SK-N-SH treated with all-trans-retinoic acid at 6 μM for 48 hours (cell line): ENCODE measurements around the gene FBXO31.

Experiments
- ARNTL ChIP-seq: fragments of 450-650 bp; formaldehyde crosslinking; IDR thresholded peaks from 2 replicates; pipeline ENCODE4 v1.5.0; 2020; ENCODE audit warnings: low read depth, mild to moderate bottlenecking, moderate library complexity, borderline replicate concordance
- BACH2 ChIP-seq: fragments of 250-450 bp; sonication (Bioruptor Pico); IDR thresholded peaks from 2 replicates; pipeline ENCODE4 v1.9.0; 2021; ENCODE audit warnings: mild to moderate bottlenecking, borderline replicate concordance
- RARB ChIP-seq: fragments of 250-450 bp; sonication (Bioruptor Pico); IDR thresholded peaks from 2 replicates; pipeline ENCODE4 v1.8.0; 2021; ENCODE audit warnings: mild to moderate bottlenecking, moderate library complexity
- ZC3H10 ChIP-seq: fragments of 250-450 bp; sonication (Bioruptor Pico); IDR thresholded peaks from 2 replicates; pipeline ENCODE4 v1.5.1; 2021; ENCODE audit warnings: mild to moderate bottlenecking, moderate library complexity
- ZFP30 ChIP-seq: fragments of 450-650 bp; formaldehyde crosslinking; IDR thresholded peaks from 2 replicates; pipeline ENCODE4 v1.5.0; 2022; ENCODE audit warnings: mild to moderate bottlenecking, moderate library complexity
- ZNF565 ChIP-seq: fragments of 450-650 bp; formaldehyde crosslinking; conservative IDR thresholded peaks from 2 replicates; pipeline ENCODE4 v1.5.0; 2020; ENCODE audit warnings: low read depth, mild to moderate bottlenecking, moderate library complexity
- ZNF8 ChIP-seq: fragments of 450-650 bp; formaldehyde crosslinking; IDR thresholded peaks from 2 replicates; pipeline ENCODE4 v1.5.0; 2020; ENCODE audit warnings: mild to moderate bottlenecking, moderate library complexity
- TF ChIP-seq, protein P1 (sequence below): fragments of 250-450 bp; sonication (Bioruptor Pico); IDR thresholded peaks from 2 replicates; pipeline ENCODE4 v1.8.0; 2020; ENCODE audit warnings: mild to moderate bottlenecking, moderate library complexity, borderline replicate concordance
- TF ChIP-seq, protein P2 (sequence below): fragments of 250-450 bp; sonication (Bioruptor Pico); IDR thresholded peaks from 2 replicates; pipeline ENCODE4 v1.5.1; 2020; ENCODE audit warnings: low read depth, mild to moderate bottlenecking, moderate library complexity

DNA sequence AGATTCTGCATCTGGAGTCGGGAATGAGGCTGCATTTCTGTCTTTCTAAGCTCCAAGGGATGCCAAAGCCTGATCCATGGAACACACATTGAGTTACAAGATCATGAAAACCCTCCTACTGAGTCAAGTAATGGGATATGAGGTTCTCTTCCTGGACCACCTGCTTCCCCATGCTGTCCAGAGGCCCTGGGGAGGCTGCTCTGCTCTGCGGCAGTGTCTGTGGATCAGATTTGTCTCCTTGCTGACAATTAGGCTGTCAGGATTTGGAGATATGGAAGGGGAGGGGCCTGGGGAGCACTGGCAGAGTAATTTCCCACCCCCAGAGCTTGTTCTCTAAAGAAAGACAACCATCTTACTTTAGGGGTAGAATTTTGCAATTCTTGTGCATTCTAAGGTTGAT, 99.4 kb downstream of the FBXO31 start:
- TF ChIP-seq, protein P1, sequence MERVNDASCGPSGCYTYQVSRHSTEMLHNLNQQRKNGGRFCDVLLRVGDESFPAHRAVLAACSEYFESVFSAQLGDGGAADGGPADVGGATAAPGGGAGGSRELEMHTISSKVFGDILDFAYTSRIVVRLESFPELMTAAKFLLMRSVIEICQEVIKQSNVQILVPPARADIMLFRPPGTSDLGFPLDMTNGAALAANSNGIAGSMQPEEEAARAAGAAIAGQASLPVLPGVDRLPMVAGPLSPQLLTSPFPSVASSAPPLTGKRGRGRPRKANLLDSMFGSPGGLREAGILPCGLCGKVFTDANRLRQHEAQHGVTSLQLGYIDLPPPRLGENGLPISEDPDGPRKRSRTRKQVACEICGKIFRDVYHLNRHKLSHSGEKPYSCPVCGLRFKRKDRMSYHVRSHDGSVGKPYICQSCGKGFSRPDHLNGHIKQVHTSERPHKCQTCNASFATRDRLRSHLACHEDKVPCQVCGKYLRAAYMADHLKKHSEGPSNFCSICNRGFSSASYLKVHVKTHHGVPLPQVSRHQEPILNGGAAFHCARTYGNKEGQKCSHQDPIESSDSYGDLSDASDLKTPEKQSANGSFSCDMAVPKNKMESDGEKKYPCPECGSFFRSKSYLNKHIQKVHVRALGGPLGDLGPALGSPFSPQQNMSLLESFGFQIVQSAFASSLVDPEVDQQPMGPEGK (CRISPR knock-in tag), result no peak
- TF ChIP-seq ARNTL (CRISPR knock-in tag) (no peak), ZFP30 (CRISPR knock-in tag) (no peak), ZC3H10 (no peak), ZNF8 (CRISPR knock-in tag) (no peak), ZNF565 (no peak), RARB (no peak), BACH2 (no peak)
- TF ChIP-seq, protein P2, sequence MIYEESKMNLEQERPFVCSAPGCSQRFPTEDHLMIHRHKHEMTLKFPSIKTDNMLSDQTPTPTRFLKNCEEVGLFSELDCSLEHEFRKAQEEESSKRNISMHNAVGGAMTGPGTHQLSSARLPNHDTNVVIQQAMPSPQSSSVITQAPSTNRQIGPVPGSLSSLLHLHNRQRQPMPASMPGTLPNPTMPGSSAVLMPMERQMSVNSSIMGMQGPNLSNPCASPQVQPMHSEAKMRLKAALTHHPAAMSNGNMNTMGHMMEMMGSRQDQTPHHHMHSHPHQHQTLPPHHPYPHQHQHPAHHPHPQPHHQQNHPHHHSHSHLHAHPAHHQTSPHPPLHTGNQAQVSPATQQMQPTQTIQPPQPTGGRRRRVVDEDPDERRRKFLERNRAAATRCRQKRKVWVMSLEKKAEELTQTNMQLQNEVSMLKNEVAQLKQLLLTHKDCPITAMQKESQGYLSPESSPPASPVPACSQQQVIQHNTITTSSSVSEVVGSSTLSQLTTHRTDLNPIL (CRISPR knock-in tag), result no peak
